HepG2 (cell line): ENCODE data around the gene AKT3. TPM values are rescaled to one million over a fixed set of nuclear protein-coding genes. Genes with fewer than 3 reads are reported as not detected.

ENCODE experiments used
- ETV5 ChIP-seq: IDR thresholded peaks from 2 replicates; pipeline ENCODE4 v1.6.1; 2018; ENCODE audit warnings: missing biosample characterization, missing genetic modification reagents, inconsistent platforms, borderline replicate concordance
- FOXA1 ChIP-seq, 2 experiments: fragments of 450-650 bp in 1 of 2; sonication (generic) in 1 of 2; formaldehyde crosslinking in 1 of 2; IDR thresholded peaks; 2 replicates each; pipeline versions ENCODE4 v1.4.0 to v1.6.1; 2016 to 2020; ENCODE audit warnings: missing genetic modification reagents in 1 of 2
- HOXA7 ChIP-seq: sonication (generic); formaldehyde crosslinking; IDR thresholded peaks from 2 replicates; pipeline ENCODE4 v1.8.1; 2022; ENCODE audit warnings: mild to moderate bottlenecking, missing genetic modification reagents, moderate library complexity
- MBNL3 ChIP-seq: fragments of 250-450 bp; sonication (Bioruptor Pico); conservative IDR thresholded peaks from 2 replicates; pipeline ENCODE4 v1.8.0; 2022; ENCODE audit warnings: mild to moderate bottlenecking, inconsistent platforms
- NCOA2 ChIP-seq: sonication (generic); formaldehyde crosslinking; IDR thresholded peaks from 2 replicates; pipeline ENCODE4 v1.8.0; 2022; ENCODE audit warnings: inconsistent platforms
- NKX3-1 ChIP-seq: sonication (generic); formaldehyde crosslinking; IDR thresholded peaks from 2 replicates; pipeline ENCODE4 v1.5.0; 2020; ENCODE audit warnings: missing genetic modification reagents
- YEATS4 ChIP-seq: sonication (generic); formaldehyde crosslinking; IDR thresholded peaks from 2 replicates; pipeline ENCODE4 v1.4.0; 2020; ENCODE audit warnings: missing genetic modification reagents, borderline replicate concordance
- ZFP41 ChIP-seq: sonication (generic); formaldehyde crosslinking; IDR thresholded peaks from 2 replicates; pipeline ENCODE4 v1.4.0; 2020; ENCODE audit warnings: mild to moderate bottlenecking, missing genetic modification reagents, borderline replicate concordance
- ZNF143 ChIP-seq: sonication (generic); formaldehyde crosslinking; IDR thresholded peaks from 2 replicates; pipeline ENCODE4 v1.4.0; 2020; ENCODE audit warnings: missing genetic modification reagents
- ZNF563 ChIP-seq: sonication (generic); formaldehyde crosslinking; IDR thresholded peaks from 2 replicates; pipeline ENCODE4 v1.8.0; 2022; ENCODE audit warnings: mild to moderate bottlenecking, moderate library complexity, missing genetic modification reagents
- ZNF619 ChIP-seq: sonication (generic); formaldehyde crosslinking; IDR thresholded peaks from 2 replicates; pipeline ENCODE4 v1.4.0; 2020; ENCODE audit warnings: mild to moderate bottlenecking, missing genetic modification reagents
- ZNF713 ChIP-seq: sonication (generic); formaldehyde crosslinking; IDR thresholded peaks from 2 replicates; pipeline ENCODE4 v1.4.0; 2020; ENCODE audit warnings: mild to moderate bottlenecking, missing genetic modification reagents
- ZNF746 ChIP-seq: sonication (generic); formaldehyde crosslinking; IDR thresholded peaks from 2 replicates; pipeline ENCODE4 v1.8.0; 2022; ENCODE audit warnings: mild to moderate bottlenecking, missing genetic modification reagents
- polyA plus RNA-seq, 8 experiments: library from polyadenylated mRNA; depleted of rRNA in 3 of 8; stranded (reverse) in 7 of 8; unstranded in 1 of 8; fragments of >200 nt; fragmentation: Illumina TruSeq in 4 of 8; extraction: Trizol in 4 of 8; gene quantifications; 2 replicates each; pipeline versions ENCODE4 v1.2.1 to v1.2.3, GENCODE V29; 2011 to 2016; ENCODE audit warnings: low read depth in 4 of 8, missing spikeins in 1 of 8, mixed read lengths in 1 of 8; ENCODE audit not compliant: insufficient read depth in 1 of 8
- total RNA-seq, 5 experiments: library from RNA; depleted of rRNA; stranded (reverse); fragments of >200 nt; fragmentation: Illumina TruSeq; extraction: Trizol; gene quantifications; 2 replicates each; pipeline ENCODE4 v1.2.3, GENCODE V29; 2016; ENCODE audit warnings: low read depth in 1 of 5
- TF ChIP-seq, protein P1 (sequence below): IDR thresholded peaks from 2 replicates; pipeline ENCODE4 v1.6.1; 2016
- TF ChIP-seq, protein P2 (sequence below): sonication (generic); formaldehyde crosslinking; IDR thresholded peaks from 2 replicates; pipeline ENCODE4 v1.4.0; 2020; ENCODE audit warnings: mild to moderate bottlenecking, missing genetic modification reagents
- TF ChIP-seq, protein P3 (sequence below): sonication (generic); formaldehyde crosslinking; IDR thresholded peaks from 2 replicates; pipeline ENCODE4 v1.9.0; 2022; ENCODE audit warnings: missing genetic modification reagents, mild to moderate bottlenecking, borderline replicate concordance
- TF ChIP-seq, protein P4 (sequence below): sonication (generic); formaldehyde crosslinking; IDR thresholded peaks from 2 replicates; pipeline ENCODE4 v1.4.0; 2020; ENCODE audit warnings: missing genetic modification reagents
- TF ChIP-seq, protein P5 (sequence below): sonication (generic); formaldehyde crosslinking; IDR thresholded peaks from 2 replicates; pipeline ENCODE4 v1.5.1; 2020; ENCODE audit warnings: missing genetic modification reagents, mild to moderate bottlenecking, borderline replicate concordance
- TF ChIP-seq, protein P6 (sequence below): sonication (generic); IDR thresholded peaks from 2 replicates; pipeline ENCODE4 v1.6.1; 2016; ENCODE audit warnings: low read depth, borderline replicate concordance

Gene AKT3
- total and polyA plus RNA-seq, 2 of the 13 experiments (the other 11 are each of a cell fraction or from before 2014, with no cell fraction given), result 0.07 TPM

DNA sequence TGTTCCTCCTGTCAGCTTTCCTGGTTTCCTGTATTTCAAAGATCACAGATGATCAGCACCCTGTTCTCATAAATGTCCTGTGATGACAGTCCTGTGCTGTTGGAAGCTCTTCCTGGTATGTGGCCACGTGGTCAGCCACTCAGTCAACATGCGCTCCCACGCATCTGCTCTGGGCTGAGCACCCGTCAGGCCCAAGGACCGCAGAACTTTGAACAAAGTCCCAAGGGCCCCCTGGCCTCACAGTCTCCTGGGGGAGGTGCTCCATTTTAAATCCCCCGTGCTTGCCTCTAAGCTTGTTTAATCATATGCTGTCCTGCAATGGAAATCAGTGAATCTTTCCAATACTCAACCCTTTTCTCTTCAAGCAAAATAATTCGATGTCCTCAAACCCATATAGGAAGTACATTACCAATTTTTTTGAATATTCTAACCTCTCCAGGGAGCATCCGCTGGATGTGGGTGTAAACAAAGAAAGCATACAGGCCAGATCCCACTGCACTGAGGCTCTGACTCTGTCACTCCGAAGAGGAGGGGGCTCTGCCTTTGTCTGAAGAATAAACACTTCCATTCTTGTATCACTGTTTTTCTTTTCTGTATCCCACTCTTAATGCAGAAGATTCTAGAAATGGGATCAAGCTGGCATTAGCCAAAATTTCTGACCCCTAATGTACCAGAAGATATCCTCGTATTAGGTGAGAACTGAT is 343.9 kb downstream of the AKT3 start (continued):
- TF ChIP-seq FOXA1 (IDR thresholded peaks at IDR 0.05) (no peak), FOXA1 (CRISPR knock-in tag; IDR thresholded peaks at IDR 0.05) (peak; percentile 96), ZNF619 (CRISPR knock-in tag) (0 out of 2 replicates have a peak, but pooled peaks have one; percentile 68), ETV5 (CRISPR knock-in tag) (peak; percentile 71; the same call in 1 of the 2 replicates), HOXA7 (CRISPR knock-in tag) (no peak), MBNL3 (no peak), ZNF713 (CRISPR knock-in tag) (no peak), NCOA2 (CRISPR knock-in tag) (peak; percentile 84), ZFP41 (CRISPR knock-in tag) (0 out of 2 replicates have a peak, but pooled peaks have one; percentile 76), ZNF746 (CRISPR knock-in tag) (peak; percentile 61; the same call in 1 of the 2 replicates), YEATS4 (peak; percentile 83), ZNF143 (peak; percentile 43; the same call in 1 of the 2 replicates), ZNF563 (CRISPR knock-in tag) (peak; percentile 61; the same call in 1 of the 2 replicates), NKX3-1 (CRISPR knock-in tag) (peak; percentile 81; the same call in 1 of the 2 replicates)
- TF ChIP-seq, protein P1, sequence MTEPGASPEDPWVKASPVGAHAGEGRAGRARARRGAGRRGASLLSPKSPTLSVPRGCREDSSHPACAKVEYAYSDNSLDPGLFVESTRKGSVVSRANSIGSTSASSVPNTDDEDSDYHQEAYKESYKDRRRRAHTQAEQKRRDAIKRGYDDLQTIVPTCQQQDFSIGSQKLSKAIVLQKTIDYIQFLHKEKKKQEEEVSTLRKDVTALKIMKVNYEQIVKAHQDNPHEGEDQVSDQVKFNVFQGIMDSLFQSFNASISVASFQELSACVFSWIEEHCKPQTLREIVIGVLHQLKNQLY (CRISPR knock-in tag), result peak; percentile 99
- TF ChIP-seq, protein P2, sequence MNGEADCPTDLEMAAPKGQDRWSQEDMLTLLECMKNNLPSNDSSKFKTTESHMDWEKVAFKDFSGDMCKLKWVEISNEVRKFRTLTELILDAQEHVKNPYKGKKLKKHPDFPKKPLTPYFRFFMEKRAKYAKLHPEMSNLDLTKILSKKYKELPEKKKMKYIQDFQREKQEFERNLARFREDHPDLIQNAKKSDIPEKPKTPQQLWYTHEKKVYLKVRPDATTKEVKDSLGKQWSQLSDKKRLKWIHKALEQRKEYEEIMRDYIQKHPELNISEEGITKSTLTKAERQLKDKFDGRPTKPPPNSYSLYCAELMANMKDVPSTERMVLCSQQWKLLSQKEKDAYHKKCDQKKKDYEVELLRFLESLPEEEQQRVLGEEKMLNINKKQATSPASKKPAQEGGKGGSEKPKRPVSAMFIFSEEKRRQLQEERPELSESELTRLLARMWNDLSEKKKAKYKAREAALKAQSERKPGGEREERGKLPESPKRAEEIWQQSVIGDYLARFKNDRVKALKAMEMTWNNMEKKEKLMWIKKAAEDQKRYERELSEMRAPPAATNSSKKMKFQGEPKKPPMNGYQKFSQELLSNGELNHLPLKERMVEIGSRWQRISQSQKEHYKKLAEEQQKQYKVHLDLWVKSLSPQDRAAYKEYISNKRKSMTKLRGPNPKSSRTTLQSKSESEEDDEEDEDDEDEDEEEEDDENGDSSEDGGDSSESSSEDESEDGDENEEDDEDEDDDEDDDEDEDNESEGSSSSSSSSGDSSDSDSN (CRISPR knock-in tag), result 0 out of 2 replicates have a peak, but pooled peaks have one; percentile 25
- TF ChIP-seq, protein P3, sequence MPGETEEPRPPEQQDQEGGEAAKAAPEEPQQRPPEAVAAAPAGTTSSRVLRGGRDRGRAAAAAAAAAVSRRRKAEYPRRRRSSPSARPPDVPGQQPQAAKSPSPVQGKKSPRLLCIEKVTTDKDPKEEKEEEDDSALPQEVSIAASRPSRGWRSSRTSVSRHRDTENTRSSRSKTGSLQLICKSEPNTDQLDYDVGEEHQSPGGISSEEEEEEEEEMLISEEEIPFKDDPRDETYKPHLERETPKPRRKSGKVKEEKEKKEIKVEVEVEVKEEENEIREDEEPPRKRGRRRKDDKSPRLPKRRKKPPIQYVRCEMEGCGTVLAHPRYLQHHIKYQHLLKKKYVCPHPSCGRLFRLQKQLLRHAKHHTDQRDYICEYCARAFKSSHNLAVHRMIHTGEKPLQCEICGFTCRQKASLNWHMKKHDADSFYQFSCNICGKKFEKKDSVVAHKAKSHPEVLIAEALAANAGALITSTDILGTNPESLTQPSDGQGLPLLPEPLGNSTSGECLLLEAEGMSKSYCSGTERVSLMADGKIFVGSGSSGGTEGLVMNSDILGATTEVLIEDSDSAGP (CRISPR knock-in tag), result no peak
- TF ChIP-seq, protein P4, sequence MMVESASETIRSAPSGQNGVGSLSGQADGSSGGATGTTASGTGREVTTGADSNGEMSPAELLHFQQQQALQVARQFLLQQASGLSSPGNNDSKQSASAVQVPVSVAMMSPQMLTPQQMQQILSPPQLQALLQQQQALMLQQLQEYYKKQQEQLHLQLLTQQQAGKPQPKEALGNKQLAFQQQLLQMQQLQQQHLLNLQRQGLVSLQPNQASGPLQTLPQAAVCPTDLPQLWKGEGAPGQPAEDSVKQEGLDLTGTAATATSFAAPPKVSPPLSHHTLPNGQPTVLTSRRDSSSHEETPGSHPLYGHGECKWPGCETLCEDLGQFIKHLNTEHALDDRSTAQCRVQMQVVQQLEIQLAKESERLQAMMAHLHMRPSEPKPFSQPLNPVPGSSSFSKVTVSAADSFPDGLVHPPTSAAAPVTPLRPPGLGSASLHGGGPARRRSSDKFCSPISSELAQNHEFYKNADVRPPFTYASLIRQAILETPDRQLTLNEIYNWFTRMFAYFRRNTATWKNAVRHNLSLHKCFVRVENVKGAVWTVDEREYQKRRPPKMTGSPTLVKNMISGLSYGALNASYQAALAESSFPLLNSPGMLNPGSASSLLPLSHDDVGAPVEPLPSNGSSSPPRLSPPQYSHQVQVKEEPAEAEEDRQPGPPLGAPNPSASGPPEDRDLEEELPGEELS (CRISPR knock-in tag), result peak; percentile 60; the same call in 1 of the 2 replicates
- TF ChIP-seq, protein P5, sequence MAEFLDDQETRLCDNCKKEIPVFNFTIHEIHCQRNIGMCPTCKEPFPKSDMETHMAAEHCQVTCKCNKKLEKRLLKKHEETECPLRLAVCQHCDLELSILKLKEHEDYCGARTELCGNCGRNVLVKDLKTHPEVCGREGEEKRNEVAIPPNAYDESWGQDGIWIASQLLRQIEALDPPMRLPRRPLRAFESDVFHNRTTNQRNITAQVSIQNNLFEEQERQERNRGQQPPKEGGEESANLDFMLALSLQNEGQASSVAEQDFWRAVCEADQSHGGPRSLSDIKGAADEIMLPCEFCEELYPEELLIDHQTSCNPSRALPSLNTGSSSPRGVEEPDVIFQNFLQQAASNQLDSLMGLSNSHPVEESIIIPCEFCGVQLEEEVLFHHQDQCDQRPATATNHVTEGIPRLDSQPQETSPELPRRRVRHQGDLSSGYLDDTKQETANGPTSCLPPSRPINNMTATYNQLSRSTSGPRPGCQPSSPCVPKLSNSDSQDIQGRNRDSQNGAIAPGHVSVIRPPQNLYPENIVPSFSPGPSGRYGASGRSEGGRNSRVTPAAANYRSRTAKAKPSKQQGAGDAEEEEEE (CRISPR knock-in tag), result no peak; the same call in 1 of the 2 replicates
- TF ChIP-seq, protein P6, sequence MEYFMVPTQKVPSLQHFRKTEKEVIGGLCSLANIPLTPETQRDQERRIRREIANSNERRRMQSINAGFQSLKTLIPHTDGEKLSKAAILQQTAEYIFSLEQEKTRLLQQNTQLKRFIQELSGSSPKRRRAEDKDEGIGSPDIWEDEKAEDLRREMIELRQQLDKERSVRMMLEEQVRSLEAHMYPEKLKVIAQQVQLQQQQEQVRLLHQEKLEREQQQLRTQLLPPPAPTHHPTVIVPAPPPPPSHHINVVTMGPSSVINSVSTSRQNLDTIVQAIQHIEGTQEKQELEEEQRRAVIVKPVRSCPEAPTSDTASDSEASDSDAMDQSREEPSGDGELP, result peak; percentile 80
